IPS-NIHi7 (cell line): Measurements from ENCODE around the gene SPDYE6.
"Not testable (repeated sequence)": the region's sequence is repeated elsewhere in the genome, so short reads cannot be mapped to it uniquely, and the experiment has no call there.

ENCODE experiments used
- DNase-seq: peaks from one replicate; pipeline ENCODE4 v3.0.0; 2012; ENCODE audit warnings: mixed read lengths; ENCODE audit errors: extremely low spot score

Gene SPDYE6

GRCh38 chr7:102364394-102364886, 8.2 kb upstream of the SPDYE6 start:
- DNase-seq, result not testable (repeated sequence)

DNA sequence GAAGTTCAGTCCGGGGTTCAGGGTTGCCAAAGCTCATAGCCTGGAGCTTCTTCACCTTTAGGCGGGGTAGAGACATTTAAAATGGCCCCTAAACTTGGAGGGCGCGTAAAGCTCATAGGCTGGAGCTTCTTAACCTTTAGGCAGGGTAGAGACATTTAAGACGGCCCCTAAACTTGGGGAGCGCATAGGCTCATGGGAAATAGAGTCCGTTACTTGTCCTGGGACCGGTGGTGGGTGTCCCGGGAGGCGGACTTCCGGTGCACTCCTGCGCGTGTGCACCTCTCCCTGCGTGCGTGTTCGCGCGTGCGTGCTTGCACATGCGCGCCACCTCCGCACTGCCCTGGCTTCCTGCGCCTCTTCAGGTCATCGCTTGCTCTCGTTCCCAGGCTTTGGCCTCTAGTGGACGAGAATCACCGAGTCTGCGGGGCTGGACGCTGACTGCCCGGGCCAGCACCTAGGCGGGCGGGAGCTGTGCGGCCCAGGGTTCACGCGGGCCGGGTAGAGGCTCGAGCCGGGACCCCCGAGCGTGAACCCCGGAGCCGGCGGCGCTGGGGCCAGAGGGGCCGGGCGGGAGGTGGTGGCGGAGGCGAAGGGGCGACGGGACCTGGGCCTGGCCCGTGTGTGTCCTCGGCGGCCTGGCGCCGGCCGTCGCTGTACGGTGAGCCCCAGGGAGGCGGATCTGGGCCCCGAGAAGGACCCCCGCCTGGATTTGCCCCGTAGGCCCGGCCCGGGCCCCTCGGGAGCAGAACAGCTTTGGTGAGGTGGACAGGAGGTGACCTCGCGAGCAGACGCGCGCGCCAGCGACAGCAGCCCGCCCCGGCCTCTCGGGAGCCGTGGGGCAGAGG, 7.5 kb upstream of the SPDYE6 start:
- DNase-seq, result peak; percentile 78

DNA sequence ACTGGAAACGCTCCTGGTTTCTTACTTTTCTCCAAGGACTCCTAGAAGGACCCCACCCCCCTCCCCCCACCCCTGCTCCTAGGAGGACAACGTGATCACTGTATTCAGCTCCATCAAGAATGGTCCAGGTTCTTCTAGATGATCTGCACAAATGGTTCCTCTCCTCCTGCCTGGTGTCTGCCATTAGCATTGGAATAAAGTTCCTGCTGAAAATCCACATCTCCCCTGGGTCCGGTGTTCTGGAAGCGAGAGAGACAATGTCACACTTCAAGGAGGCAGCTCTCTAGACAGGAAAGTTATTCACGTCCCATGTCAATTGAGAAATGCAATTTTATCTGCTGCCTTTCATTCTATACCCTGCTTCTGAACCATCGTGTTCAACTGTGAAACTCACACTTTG, 9.3 kb downstream of the SPDYE6 start:
- DNase-seq, result not testable (repeated sequence)

- DNase-seq, result not testable (repeated sequence)
Observed at GRCh38 chr7:102340599-102341368, 15.5 kb downstream of the SPDYE6 start.

GRCh38 chr7:102337420-102337819, 18.8 kb downstream of the SPDYE6 start:
- not testable (repeated sequence) for DNase-seq

DNA sequence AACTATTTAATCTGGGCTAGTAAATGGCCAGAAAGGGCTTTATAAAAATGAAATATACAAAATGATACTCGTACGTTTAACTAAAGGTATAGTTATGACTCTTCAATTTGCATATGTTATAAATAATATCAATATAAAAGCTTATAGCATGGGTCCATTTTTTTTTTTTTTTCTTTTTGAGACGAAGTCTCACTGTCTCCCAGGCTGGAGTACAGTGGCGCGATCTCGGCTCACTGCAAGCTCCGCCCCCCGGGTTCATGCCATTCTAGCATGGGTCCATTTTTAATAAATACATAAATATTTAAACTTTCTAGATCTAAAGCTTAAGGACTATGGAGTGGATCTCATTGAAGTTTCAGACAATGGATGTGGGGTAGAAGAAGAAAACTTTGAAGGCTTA, 19.2 kb downstream of the SPDYE6 start:
- DNase-seq, result not testable (repeated sequence)

- DNase-seq, result not testable (repeated sequence)
Observed at GRCh38 chr7:102335574-102335973, 20.7 kb downstream of the SPDYE6 start.

DNA sequence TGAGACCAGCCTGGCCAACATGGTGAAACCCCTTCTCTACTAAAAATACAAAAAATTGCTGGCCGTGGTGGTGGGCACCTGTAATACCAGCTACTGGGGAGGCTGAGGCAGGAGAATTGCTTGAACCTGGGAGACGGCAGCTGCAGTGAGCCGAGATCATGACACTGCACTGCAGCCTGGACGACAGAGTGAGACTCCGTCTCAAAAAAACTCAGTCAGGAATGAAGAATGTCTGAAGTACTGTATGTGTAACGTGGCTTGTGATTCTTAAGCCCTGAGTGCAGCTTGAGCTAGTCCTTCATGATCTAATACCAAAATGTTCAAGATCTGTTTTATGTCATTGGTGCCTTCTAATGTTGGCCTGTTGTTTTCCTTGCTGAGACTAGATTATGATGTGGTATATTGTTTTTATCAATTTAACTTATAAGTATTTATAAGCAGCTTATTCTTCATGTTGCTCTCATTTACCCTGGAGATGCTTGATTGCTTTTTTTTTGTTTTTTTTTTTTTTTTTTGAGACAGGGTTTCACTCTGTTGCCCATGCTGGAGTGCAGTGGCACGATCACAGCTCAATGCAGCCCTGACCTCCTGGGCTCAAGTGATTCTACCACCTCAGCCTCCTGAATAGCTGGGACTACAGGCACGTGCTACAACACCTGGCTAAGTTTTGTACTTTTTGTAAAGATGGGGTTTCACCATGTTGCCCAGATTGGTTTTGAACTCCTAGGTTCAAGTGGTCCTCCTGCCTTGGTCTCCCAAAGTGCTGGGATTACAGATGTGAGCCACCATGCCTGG, 25.4 kb downstream of the SPDYE6 start:
- not testable (repeated sequence) for DNase-seq

- DNase-seq, result not testable (repeated sequence)
Observed at GRCh38 chr7:102329366-102329765, 26.9 kb downstream of the SPDYE6 start.

DNA sequence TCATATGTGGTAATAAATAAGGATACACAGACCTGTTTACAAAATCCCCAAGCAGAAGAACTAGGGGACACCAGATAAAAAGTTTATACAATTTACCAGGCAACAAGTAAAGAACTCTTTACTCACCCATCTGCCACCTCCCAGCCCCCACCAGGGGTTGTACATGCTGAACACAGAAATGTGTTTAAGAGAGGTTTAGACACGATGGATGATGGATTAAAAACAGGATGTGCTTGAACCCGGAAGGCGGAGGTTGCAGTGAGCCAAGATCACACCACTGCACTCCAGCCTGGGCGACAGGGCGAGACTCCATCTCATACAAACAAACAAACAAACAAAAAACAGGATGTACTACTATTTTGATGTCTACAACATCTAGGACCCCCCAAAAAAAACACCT, 27.4 kb downstream of the SPDYE6 start:
- DNase-seq, result not testable (repeated sequence)

DNA sequence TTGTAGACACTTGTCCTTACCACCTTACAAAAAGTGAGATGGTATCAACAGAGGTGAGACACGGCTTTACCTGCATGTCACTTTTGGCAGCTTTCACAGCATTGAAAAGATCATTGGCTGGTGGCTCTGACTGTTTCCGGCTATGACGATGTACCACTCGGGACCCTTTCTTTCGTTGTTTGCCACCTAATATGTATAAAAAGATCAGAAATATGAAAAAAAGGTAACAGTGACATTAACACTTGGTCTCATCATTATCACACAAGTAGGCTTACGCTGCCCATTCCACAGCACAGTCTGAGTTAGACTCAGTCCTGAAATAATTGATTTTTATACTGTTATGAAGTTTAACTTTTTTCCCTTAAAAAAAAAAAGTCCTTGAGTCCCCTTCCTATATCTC, 29.1 kb downstream of the SPDYE6 start:
- DNase-seq, result not testable (repeated sequence)

GRCh38 chr7:102326157-102326889, 29.9 kb downstream of the SPDYE6 start:
- peak; percentile 2 for DNase-seq

GRCh38 chr7:102325106-102325505, 31.1 kb downstream of the SPDYE6 start:
- peak; percentile 3 for DNase-seq

DNA sequence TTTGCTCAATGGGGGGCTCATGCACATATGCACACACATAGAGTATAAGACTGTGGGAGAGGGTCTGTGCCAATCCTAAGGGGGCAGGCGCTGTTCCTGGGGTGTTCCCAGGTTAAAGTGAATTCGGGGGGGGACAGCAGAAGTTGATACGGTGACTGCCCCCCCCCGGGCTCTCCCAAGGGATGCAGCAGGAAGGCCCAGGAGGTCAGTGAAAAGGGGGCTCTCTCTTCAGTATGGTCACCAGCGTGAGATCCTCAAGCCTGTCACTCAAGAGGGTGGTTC, 32.4 kb downstream of the SPDYE6 start:
- peak; percentile 1 for DNase-seq

- DNase-seq, result no peak
Observed at GRCh38 chr7:102322202-102322715, 34.0 kb downstream of the SPDYE6 start.

DNA sequence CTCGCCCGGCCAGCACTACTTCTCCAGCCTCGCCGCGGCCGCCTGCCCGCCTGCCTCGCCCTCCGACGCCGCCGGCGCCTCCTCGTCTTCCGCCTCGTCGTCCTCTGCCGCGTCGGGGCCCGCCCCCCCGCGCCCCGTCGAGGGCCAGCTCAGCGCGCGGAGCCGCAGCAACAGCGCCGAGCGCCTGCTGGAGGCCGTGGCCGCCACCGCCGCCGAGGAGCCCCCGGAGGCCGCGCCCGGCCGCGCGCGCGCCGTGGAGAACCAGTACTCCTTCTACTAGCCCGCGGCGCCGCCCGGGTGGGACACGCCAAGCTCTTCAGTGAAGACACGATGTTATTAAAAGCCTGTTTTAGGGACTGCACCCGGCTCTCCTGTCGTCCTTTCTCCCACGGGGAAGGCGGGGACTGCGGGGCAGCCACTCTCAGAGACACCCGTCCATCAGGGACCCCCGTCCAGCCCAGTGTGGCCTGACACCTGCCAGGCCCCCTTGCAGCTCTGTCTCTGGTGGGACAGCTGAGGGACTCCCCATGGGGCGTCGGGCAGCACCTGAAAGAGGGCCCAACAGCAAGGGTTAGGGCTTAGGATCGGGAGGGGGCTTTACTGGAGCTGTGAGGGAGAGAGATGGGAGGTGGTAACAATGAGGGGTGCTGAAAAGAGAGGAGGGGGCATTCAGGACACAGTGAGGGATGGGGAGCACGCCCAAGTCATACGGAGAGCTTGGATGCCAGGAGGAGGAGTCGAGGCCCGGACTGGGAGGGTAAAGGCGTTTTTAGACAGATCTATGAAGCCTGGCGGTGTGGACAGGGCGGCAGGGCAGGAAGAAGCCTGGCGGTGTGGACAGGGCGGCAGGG, 34.7 kb downstream of the SPDYE6 start:
- DNase-seq, result peak; percentile 84

DNA sequence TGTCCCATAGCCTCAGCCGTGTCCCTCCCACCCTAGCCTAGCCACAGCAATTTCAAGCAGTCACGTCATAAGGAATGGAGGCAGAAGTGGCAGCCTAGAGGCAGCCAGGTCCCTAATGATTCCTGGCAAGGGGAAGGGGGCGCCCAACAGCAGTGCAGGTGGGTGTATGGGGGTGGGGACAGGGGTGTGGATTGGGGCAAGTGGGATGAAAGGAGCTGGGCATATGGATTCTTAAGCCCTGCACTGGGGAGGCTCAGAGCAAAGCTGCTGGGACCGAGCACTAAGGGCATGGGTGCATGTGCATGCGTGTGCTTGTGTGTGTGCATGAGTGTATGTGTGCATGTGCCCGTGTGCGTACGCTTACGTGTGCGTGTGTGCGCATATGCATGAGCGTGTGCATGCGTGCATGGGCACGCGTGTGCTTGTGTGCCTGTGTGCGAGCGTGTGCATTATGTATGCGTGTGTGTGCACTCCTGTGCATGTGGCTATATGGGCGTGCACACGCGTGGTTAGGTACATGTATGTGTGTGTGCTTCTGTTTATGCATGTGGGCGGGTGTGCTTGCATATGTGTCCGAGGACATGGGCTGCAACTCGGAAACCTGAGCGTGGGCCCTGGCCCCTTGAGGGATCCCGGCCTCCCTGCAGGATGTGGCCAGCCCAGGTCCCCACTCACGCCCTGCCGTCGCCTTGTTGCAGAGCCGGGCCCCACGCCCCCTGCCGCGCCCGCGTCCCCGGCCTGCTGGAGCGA, 35.5 kb downstream of the SPDYE6 start:
- DNase-seq, result no peak

GRCh38 chr7:102320181-102320580, 36.1 kb downstream of the SPDYE6 start:
- no peak for DNase-seq

DNA sequence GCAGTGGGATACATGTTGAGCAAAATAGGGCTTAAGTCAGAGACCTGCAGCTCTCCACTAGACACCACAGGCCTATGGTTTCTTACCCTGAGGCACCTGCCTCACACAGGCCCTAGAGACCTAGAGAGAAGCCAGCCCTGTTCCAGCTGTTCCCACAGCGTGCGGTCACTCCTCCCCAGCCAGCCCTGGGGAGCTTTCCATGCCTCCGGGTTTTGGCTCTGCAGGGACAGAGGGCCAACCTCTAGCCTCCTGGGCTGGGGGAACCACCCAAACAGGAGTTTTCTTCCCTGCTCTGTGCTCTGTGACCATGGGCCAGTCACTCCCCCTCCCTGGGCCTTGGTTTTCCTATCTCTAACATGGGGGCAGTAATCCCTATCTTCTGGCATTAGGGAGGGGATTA, 36.6 kb downstream of the SPDYE6 start:
- DNase-seq, result no peak
